ENCODE results near the gene DSP.

DSP gene

DNA sequence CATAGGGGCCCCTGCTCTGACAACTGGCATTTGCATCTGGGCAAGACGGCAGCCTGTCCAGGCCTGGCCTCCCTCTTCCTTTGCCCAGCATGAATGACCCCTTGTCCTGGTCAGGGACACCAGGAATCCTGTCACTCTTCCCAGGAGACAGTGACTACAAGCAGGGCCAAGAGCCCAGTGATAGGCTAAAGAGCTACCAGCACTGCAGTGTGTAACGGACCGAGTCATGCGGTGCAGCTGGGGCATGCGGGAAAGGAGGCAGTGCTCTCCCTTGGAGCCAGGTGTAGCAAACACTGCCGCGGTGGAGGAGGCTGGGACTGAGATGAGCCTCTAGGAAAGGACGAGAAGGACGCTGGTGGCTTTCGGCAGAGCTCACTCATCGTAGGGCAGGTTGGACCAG is 38.7 kb upstream of the DSP start:
- DNase-seq (ENCODE audit: low spot score) = no peak
- TF ChIP-seq, protein P1, sequence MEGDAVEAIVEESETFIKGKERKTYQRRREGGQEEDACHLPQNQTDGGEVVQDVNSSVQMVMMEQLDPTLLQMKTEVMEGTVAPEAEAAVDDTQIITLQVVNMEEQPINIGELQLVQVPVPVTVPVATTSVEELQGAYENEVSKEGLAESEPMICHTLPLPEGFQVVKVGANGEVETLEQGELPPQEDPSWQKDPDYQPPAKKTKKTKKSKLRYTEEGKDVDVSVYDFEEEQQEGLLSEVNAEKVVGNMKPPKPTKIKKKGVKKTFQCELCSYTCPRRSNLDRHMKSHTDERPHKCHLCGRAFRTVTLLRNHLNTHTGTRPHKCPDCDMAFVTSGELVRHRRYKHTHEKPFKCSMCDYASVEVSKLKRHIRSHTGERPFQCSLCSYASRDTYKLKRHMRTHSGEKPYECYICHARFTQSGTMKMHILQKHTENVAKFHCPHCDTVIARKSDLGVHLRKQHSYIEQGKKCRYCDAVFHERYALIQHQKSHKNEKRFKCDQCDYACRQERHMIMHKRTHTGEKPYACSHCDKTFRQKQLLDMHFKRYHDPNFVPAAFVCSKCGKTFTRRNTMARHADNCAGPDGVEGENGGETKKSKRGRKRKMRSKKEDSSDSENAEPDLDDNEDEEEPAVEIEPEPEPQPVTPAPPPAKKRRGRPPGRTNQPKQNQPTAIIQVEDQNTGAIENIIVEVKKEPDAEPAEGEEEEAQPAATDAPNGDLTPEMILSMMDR (conservative IDR thresholded peaks at IDR 0.05; ENCODE audit: low read depth) = no peak

DNA sequence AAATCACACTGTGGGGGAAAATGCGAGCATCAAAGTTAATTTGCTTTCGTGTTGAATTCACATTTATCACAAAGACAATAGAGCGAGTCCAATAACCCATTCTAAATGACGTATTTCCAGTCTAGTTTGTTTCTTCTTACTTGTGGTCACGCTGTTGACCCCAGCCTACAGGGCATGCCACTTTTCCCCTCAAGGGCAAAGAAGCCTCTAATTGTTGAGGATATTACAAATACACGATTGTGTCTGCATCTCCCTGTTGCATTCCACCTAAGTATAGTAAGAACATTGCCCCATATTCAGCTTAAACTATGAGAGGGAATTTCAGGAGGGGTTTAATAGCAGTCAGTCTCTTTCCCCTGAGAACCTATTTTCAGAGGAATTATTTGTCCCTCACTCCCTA is 37.4 kb upstream of the DSP start:
- TF ChIP-seq, protein P1 (conservative IDR thresholded peaks at IDR 0.05; ENCODE audit: low read depth) = no peak
- DNase-seq (ENCODE audit: low spot score) = no peak
- peak overlapping the region; percentile 98 for H3K27ac ChIP-seq
- POLR2A ChIA-PET (ENCODE audit: low non-redundant PET) = no interaction called here
- CTCF ChIA-PET = no interaction called here

More for the DNA sequence above, 38.7 kb upstream of the DSP start:
- ChIA-PET CTCF (no interaction called here), POLR2A (ENCODE audit: low non-redundant PET) (no interaction called here)
- H3K27ac ChIP-seq = peak overlapping the region; percentile 98

DNA sequence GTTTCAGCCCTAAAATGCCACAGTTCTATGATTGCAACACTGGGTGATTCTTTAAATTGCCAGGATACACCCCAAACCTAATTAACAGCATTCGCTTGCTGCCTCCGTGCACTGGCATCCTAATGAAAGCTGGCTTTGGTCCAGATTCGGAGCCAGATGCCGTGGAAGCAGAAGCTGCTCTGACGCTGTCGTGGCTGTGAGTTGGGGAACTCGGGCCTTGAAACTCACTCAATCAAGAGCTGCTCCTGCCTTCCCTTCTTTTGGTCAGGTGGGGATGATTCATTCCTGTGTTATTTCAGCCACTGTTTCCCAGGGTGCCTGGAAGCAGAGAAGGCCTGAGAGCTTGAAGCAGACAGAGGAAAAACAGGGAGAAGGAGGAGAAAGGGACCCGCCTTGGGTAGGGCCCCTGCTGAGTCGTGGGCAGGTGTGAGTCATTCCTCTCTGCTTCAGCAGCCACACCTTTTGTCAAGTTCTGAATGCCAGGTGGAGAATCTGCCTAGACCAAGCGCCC is 36.2 kb upstream of the DSP start:
- POLR2A ChIA-PET (ENCODE audit: low non-redundant PET) = interaction anchor here (0.6 to 1.4 kb wide), 4 partner anchors 25 to 662 kb away, joined by 4 to 6 read pairs (median 4); partner anchors contain the start of gene DSP
- DNase-seq (ENCODE audit: low spot score) = peak; percentile 96
- H3K27ac ChIP-seq = peak overlapping the region; percentile 98
- TF ChIP-seq, protein P1 (conservative IDR thresholded peaks at IDR 0.05; ENCODE audit: low read depth) = no peak
- CTCF ChIA-PET = interaction anchor here (0.6 to 1.7 kb wide), 2 partner anchors 36 to 92 kb away, joined by 5 to 7 read pairs; partner anchors contain the start of gene DSP

DNA sequence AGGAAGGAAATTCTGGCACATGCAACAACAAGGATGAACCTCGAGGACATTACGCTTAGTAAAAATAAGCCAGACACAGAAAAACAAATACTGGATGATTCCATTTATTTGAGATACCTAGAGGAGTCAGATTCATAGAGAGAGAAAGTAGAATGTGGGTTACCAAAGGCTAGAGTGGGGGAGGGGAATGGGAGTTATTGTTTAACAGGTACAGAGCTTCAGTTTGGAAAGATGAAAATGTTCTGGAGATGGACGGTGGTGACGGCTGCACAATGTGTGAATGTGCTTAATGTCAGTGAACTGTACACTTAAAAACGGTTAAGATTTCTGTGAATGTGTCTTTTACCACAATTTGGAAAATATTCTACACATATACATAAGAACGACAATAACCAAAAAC is 33.9 kb upstream of the DSP start:
- no peak for DNase-seq (ENCODE audit: low spot score)
- TF ChIP-seq, protein P1 (conservative IDR thresholded peaks at IDR 0.05; ENCODE audit: low read depth) = no peak
- H3K27ac ChIP-seq = no peak overlapping the region
- POLR2A ChIA-PET (ENCODE audit: low non-redundant PET) = no interaction called here
- CTCF ChIA-PET = interaction anchor here (0.6 kb wide), 1 partner anchor 60 kb away, joined by 3 read pairs; no protein-coding TSS in a partner anchor

DNA sequence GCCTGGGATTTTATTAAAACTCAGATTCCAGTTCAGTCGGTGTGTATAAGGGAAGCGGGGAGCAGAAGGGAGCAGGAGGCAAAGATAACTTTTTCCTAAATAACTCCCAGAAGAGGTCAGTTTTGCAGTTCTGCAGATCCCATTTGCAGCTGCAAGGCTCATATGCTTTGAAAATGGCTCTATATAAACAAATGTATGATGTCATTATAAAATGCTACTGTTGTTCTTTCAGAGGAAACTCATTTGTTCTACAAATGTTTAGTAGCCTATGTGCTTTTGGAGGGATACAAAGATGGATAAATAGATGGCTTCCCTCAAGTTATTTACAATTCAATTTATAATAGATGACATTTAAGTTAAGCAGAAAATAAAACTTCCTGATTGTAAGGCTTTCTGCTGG is 29.2 kb upstream of the DSP start:
- H3K27ac ChIP-seq = no peak overlapping the region
- CTCF ChIA-PET = no interaction called here
- TF ChIP-seq, protein P1 (conservative IDR thresholded peaks at IDR 0.05; ENCODE audit: low read depth) = no peak
- POLR2A ChIA-PET (ENCODE audit: low non-redundant PET) = no interaction called here
- DNase-seq (ENCODE audit: low spot score) = no peak

DNA sequence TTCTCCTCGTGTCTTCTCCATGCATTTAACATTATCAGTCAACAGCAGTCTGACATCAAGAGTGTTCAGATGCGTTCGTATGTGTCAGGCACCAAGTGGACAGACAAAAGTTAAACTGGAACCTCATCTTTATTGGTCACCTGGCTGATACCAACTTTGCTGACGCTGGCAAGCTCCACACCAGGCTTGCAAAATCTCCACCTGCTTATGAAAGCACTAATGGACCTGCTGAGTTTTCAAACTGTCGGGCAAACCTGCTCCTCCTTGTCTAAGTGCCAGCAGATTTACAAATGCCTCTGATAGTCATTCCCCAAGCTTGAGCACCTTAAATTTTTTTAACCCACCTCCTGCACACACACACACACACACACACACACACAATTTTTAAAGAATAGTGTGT is 27.9 kb upstream of the DSP start:
- TF ChIP-seq, protein P1 (conservative IDR thresholded peaks at IDR 0.05; ENCODE audit: low read depth) = no peak
- DNase-seq (ENCODE audit: low spot score) = no peak
- POLR2A ChIA-PET (ENCODE audit: low non-redundant PET) = no interaction called here
- no peak overlapping the region for H3K27ac ChIP-seq
- CTCF ChIA-PET = no interaction called here

Measured in RWPE1 (cell line).